ENCODE data around the gene CLEC17A.

The CLEC17A gene

DNA sequence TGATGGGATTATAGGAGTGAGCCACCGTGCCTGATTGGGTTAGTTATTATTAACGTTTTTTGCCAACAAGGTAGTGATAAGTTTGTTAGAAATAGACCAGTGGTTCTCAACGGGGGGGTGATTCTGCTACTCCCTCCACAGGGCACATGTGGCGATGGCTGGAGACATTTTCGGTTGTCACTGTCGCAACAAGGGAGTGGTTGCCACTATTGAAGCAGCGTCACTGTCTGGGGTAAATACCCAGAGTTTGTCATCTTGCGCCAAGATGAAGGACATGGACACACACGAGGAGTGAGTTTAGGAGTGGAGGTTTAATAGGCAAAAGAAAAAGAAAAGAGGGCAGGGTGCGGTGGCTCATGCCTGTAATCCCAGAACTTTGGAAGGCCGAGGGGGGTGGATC lies 72.8 kb downstream of the CLEC17A start:
- DNase-seq, result no peak

DNA sequence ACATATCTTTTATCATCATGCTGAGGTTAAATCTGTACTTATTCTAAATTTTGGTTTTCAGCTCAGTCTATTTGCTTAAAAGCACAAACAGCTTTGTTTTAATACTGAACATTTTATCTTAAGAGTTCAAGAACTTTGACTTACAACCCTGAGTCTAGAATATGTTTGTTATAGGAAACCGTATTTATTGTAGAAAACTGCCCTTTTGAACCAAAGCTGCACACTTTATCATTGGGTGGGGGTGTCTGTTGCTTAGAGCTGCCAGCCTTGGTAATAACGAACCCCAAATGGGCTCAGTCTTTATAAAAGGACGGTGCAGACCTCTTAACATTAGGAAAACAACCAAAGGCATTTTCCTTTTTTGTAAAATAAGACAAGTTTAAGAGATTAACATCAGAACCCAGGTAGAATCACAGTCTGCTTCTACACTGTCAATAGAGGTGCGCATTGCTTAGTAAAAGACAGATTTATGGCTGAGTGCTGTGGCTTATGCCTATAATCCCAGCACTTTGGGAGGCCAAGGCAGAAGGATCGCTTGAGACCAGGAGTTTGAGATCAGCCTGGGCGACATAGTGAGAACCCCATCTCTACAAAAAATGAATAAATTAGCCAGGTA lies 77.1 kb downstream of the CLEC17A start:
- DNase-seq, result no peak

DNA sequence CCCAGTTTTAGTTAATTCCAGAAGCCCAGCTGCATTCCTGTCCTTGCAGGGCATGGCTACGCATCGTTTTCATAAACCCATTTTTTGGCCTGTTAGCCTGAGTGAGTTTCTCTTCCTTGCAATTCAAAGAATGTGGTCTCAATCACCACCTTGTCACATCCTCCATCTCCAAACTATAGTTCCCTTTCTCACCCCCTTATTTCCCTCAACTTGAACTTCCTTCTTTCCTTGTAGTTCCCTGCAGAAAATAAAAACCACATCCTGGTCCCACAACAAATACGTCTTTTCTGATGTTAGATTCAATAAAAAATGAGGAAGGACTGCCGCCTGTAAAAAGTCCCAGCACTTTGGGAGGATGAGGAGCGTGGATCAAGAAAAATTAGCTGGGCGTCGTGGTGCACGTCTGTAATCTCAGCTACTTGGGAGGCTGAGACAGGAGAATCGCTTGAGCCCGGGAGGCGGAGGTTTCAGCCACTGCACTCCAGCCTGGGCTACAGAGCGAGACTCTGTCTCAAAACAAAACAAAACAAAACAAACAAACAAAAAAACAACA lies 78.6 kb downstream of the CLEC17A start:
- no peak for DNase-seq
